Measurements from ENCODE around the gene TXNRD1.

- TF ChIP-seq, protein P1, sequence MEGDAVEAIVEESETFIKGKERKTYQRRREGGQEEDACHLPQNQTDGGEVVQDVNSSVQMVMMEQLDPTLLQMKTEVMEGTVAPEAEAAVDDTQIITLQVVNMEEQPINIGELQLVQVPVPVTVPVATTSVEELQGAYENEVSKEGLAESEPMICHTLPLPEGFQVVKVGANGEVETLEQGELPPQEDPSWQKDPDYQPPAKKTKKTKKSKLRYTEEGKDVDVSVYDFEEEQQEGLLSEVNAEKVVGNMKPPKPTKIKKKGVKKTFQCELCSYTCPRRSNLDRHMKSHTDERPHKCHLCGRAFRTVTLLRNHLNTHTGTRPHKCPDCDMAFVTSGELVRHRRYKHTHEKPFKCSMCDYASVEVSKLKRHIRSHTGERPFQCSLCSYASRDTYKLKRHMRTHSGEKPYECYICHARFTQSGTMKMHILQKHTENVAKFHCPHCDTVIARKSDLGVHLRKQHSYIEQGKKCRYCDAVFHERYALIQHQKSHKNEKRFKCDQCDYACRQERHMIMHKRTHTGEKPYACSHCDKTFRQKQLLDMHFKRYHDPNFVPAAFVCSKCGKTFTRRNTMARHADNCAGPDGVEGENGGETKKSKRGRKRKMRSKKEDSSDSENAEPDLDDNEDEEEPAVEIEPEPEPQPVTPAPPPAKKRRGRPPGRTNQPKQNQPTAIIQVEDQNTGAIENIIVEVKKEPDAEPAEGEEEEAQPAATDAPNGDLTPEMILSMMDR (IDR thresholded peaks at IDR 0.05; ENCODE audit: low read depth, low read length, missing input control), result no peak
- no peak for TF ChIP-seq ATF3 (IDR thresholded peaks at IDR 0.05)
- TF ChIP-seq, protein P2, sequence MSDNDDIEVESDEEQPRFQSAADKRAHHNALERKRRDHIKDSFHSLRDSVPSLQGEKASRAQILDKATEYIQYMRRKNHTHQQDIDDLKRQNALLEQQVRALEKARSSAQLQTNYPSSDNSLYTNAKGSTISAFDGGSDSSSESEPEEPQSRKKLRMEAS (IDR thresholded peaks at IDR 0.05), result no peak
- no peak for TF ChIP-seq ZBTB33 (IDR thresholded peaks at IDR 0.05)
- no peak for TF ChIP-seq SP1 (IDR thresholded peaks at IDR 0.05)
- TF ChIP-seq, protein P3, sequence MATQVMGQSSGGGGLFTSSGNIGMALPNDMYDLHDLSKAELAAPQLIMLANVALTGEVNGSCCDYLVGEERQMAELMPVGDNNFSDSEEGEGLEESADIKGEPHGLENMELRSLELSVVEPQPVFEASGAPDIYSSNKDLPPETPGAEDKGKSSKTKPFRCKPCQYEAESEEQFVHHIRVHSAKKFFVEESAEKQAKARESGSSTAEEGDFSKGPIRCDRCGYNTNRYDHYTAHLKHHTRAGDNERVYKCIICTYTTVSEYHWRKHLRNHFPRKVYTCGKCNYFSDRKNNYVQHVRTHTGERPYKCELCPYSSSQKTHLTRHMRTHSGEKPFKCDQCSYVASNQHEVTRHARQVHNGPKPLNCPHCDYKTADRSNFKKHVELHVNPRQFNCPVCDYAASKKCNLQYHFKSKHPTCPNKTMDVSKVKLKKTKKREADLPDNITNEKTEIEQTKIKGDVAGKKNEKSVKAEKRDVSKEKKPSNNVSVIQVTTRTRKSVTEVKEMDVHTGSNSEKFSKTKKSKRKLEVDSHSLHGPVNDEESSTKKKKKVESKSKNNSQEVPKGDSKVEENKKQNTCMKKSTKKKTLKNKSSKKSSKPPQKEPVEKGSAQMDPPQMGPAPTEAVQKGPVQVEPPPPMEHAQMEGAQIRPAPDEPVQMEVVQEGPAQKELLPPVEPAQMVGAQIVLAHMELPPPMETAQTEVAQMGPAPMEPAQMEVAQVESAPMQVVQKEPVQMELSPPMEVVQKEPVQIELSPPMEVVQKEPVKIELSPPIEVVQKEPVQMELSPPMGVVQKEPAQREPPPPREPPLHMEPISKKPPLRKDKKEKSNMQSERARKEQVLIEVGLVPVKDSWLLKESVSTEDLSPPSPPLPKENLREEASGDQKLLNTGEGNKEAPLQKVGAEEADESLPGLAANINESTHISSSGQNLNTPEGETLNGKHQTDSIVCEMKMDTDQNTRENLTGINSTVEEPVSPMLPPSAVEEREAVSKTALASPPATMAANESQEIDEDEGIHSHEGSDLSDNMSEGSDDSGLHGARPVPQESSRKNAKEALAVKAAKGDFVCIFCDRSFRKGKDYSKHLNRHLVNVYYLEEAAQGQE (IDR thresholded peaks at IDR 0.05), result no peak
Observed at GRCh38 chr12:104258476-104259067, 43.0 kb downstream of the TXNRD1 start.
